Nephron (organoid): Measurements from ENCODE around the gene TREML4.

ENCODE experiments used
- H3K27ac Mint-ChIP-seq, 3 experiments: 2 replicates each; pipeline ENCODE4 v1.8.0; 2020; ENCODE audit warnings: mixed read lengths in 3 of 3, mild to moderate bottlenecking in 2 of 3, moderate library complexity in 1 of 3
- H3K27me3 Mint-ChIP-seq: 2 replicates; pipeline ENCODE4 v1.8.0; 2021; ENCODE audit warnings: low read depth, mild to moderate bottlenecking, moderate library complexity, mixed read lengths
- H3K36me3 Mint-ChIP-seq: 2 replicates; pipeline ENCODE4 v1.8.0; 2020; ENCODE audit warnings: low read depth, mixed read lengths
- H3K4me1 Mint-ChIP-seq: 2 replicates; pipeline ENCODE4 v1.8.0; 2020; ENCODE audit warnings: mixed read lengths
- H3K4me3 Mint-ChIP-seq, 3 experiments: 2 replicates each; pipeline ENCODE4 v1.8.0; 2020; ENCODE audit warnings: mild to moderate bottlenecking in 3 of 3, mixed read lengths in 3 of 3, moderate library complexity in 2 of 3
- H3K9me3 Mint-ChIP-seq: 2 replicates; pipeline ENCODE4 v1.8.0; 2020; ENCODE audit warnings: mixed read lengths
- CTCF ChIP-seq, 3 experiments: fragments of 200-600 bp; sonication (generic); IDR thresholded peaks; one replicate each; pipeline ENCODE4 v1.5.0; 2021; ENCODE audit warnings: antibody characterized with exemption in 3 of 3; ENCODE audit not compliant: unreplicated experiment in 3 of 3

Gene TREML4

GRCh38 chr6:41209547-41210320 lies 18.4 kb upstream of the TREML4 start:
- Mint-ChIP-seq H3K36me3 (no peaks in the 10 kb centered on the region), H3K4me1 (no peaks in the 10 kb centered on the region), H3K27me3 (peaks cover 9% of the 10 kb centered on the region), H3K4me3 (no peak overlapping the region), H3K9me3 (peaks cover 13% of the 10 kb centered on the region), H3K27ac (no peak overlapping the region)
- no peak for TF ChIP-seq CTCF (IDR thresholded peaks at IDR 0.05; ENCODE audit: unreplicated experiment in 3 of 3)

- Mint-ChIP-seq H3K36me3 (peaks cover 4% of the 10 kb centered on the region), H3K4me1 (no peaks in the 10 kb centered on the region), H3K27me3 (peaks cover 14% of the 10 kb centered on the region), H3K27ac (no peak overlapping the region), H3K9me3 (peaks cover 15% of the 10 kb centered on the region), H3K4me3 (no peak overlapping the region)
- no peak for TF ChIP-seq CTCF (IDR thresholded peaks at IDR 0.05; ENCODE audit: unreplicated experiment in 3 of 3)
These were observed 13.4 kb upstream of the TREML4 start for GRCh38 chr6:41214559-41215238.

GRCh38 chr6:41215777-41216176 lies 12.4 kb upstream of the TREML4 start:
- peaks cover 4% of the 10 kb centered on the region for H3K36me3 Mint-ChIP-seq

GRCh38 chr6:41216616-41217015 lies 11.5 kb upstream of the TREML4 start:
- Mint-ChIP-seq H3K4me3 (no peak overlapping the region), H3K27me3 (peaks cover 14% of the 10 kb centered on the region), H3K27ac (no peak overlapping the region), H3K9me3 (peaks cover 29% of the 10 kb centered on the region), H3K36me3 (peaks cover 4% of the 10 kb centered on the region), H3K4me1 (no peaks in the 10 kb centered on the region)
- no peak for TF ChIP-seq CTCF (IDR thresholded peaks at IDR 0.05; ENCODE audit: unreplicated experiment in 3 of 3)

More at GRCh38 chr6:41215777-41216176, 12.4 kb upstream of the TREML4 start:
- Mint-ChIP-seq H3K4me3 (no peak overlapping the region), H3K27me3 (peaks cover 14% of the 10 kb centered on the region), H3K4me1 (no peaks in the 10 kb centered on the region), H3K9me3 (peaks cover 24% of the 10 kb centered on the region), H3K27ac (no peak overlapping the region)
- TF ChIP-seq CTCF (IDR thresholded peaks at IDR 0.05; ENCODE audit: unreplicated experiment in 3 of 3): no peak

GRCh38 chr6:41222045-41222444 lies 6.1 kb upstream of the TREML4 start:
- Mint-ChIP-seq H3K9me3 (peaks cover 19% of the 10 kb centered on the region), H3K4me1 (no peaks in the 10 kb centered on the region), H3K27me3 (peaks cover 15% of the 10 kb centered on the region), H3K4me3 (no peak overlapping the region), H3K36me3 (peaks cover 4% of the 10 kb centered on the region), H3K27ac (no peak overlapping the region)
- TF ChIP-seq CTCF (IDR thresholded peaks at IDR 0.05; ENCODE audit: unreplicated experiment in 3 of 3): no peak
